DND-41 (cell line): Measurements from ENCODE around the gene ITPR2.

Experiments
- ATAC-seq: fragments of 200-7000 bp; cut with Tn5 transposase; 3 replicates; pipeline ENCODE4 v1.9.1; 2021; ENCODE audit warnings: low read depth; ENCODE audit not compliant: insufficient read depth
- DNase-seq: peaks from one replicate; pipeline ENCODE4 v3.0.0-alpha.2; 2020
- H2AFZ ChIP-seq: 2 replicates; pipeline ENCODE4 v1.6.0; 2012; ENCODE audit warnings: low read depth, low read length
- H3K27ac ChIP-seq: 2 replicates; pipeline ENCODE4 v1.5.1; 2012; ENCODE audit warnings: low read length, inconsistent platforms
- H3K27me3 ChIP-seq: fragments of 200-600 bp; sonication (generic); 2 replicates; pipeline ENCODE4 v1.6.0; 2012; ENCODE audit warnings: low read length, mild to moderate bottlenecking, inconsistent platforms; ENCODE audit not compliant: insufficient read depth, poor library complexity
- H3K36me3 ChIP-seq: 2 replicates; pipeline ENCODE4 v1.5.1; 2012; ENCODE audit warnings: low read length, inconsistent platforms; ENCODE audit not compliant: insufficient read depth
- H3K4me1 ChIP-seq: 2 replicates; pipeline ENCODE4 v1.5.1; 2012; ENCODE audit warnings: mild to moderate bottlenecking, low read length; ENCODE audit not compliant: insufficient read depth
- H3K4me2 ChIP-seq: 2 replicates; pipeline ENCODE4 v1.6.0; 2012; ENCODE audit warnings: mild to moderate bottlenecking, moderate library complexity, low read length, inconsistent platforms; ENCODE audit not compliant: insufficient read depth
- H3K4me3 ChIP-seq, 2 experiments: fragments of 200-600 bp in 1 of 2; shearing (Covaris generic) in 1 of 2; 2 replicates each; pipeline ENCODE4 v1.5.1; 2012 to 2016; ENCODE audit warnings: inconsistent platforms in 2 of 2, low read length in 2 of 2, mild to moderate bottlenecking in 2 of 2, low read depth in 1 of 2, moderate library complexity in 1 of 2
- H3K79me2 ChIP-seq: 2 replicates; pipeline ENCODE4 v1.6.0; 2012; ENCODE audit warnings: low read length, inconsistent platforms; ENCODE audit not compliant: insufficient read depth
- H3K9ac ChIP-seq: 2 replicates; pipeline ENCODE4 v1.6.0; 2012; ENCODE audit warnings: low read depth, mild to moderate bottlenecking, inconsistent platforms, low read length, moderate library complexity
- H3K9me3 ChIP-seq: 2 replicates; pipeline ENCODE4 v1.5.1; 2012; ENCODE audit warnings: low read length, moderate library complexity, mild to moderate bottlenecking, inconsistent platforms; ENCODE audit not compliant: insufficient read depth, severe bottlenecking
- H4K20me1 ChIP-seq: 2 replicates; pipeline ENCODE4 v1.6.0; 2012; ENCODE audit warnings: low read length; ENCODE audit not compliant: insufficient read depth
- EZH2 ChIP-seq: IDR thresholded peaks from 3 replicates; pipeline ENCODE4 v1.6.1; 2012; ENCODE audit warnings: borderline replicate concordance, low read depth, mild to moderate bottlenecking, moderate library complexity, low read length, inconsistent platforms; ENCODE audit not compliant: severe bottlenecking
- TF ChIP-seq, protein P1 (sequence below): IDR thresholded peaks from 2 replicates; pipeline ENCODE4 v1.5.1; 2012; ENCODE audit warnings: borderline replicate concordance, low read length, moderate library complexity, mild to moderate bottlenecking; ENCODE audit not compliant: poor library complexity, severe bottlenecking; ENCODE audit errors: extremely low read depth

ITPR2 gene

DNA sequence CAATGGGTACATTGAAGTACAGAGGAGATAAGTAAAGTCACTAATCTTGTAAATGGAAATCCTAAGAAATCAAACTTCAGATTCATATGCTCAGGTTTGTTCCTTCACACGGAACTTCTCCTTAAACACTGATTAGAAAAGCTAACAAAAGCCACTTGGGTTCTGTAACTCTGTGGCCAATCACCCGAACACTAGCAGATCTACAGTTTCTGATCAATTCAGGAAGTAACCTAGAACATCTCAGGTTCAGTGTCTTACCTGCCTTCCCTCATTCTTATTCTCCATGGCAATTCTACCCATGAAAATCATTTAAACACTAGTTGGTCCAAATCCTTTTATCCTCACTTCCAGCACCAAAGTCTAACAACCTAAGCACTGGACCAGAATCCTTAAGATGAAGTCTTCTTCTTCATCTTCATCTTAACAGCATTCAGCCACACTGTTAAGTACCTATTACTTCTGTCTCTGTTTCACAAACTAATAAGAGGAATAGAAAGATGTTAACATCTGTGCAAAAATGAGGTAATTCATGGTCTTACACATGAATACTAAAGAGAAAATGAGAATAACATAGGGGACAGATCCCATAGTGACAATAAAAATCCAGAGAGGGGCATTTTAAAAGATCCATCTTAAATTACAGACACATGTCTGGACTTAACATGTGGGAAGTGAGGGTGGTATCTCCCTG is 453.1 kb downstream of the ITPR2 start:
- no peaks in the 10 kb centered on the region for H4K20me1 ChIP-seq
- H3K36me3 ChIP-seq: peaks cover 20% of the 10 kb centered on the region; the same call in 1 of the 2 replicates
- H3K4me1 ChIP-seq: no peaks in the 10 kb centered on the region
- H3K9me3 ChIP-seq: no peaks in the 10 kb centered on the region
- no peak overlapping the region for H3K9ac ChIP-seq
- H3K4me2 ChIP-seq: no peak overlapping the region
- no peak for DNase-seq
- H3K4me3 ChIP-seq: no peak overlapping the region
- H2AFZ ChIP-seq: no peak overlapping the region
- no peak overlapping the region for H3K27ac ChIP-seq
- no peak for TF ChIP-seq EZH2
- TF ChIP-seq, protein P1, sequence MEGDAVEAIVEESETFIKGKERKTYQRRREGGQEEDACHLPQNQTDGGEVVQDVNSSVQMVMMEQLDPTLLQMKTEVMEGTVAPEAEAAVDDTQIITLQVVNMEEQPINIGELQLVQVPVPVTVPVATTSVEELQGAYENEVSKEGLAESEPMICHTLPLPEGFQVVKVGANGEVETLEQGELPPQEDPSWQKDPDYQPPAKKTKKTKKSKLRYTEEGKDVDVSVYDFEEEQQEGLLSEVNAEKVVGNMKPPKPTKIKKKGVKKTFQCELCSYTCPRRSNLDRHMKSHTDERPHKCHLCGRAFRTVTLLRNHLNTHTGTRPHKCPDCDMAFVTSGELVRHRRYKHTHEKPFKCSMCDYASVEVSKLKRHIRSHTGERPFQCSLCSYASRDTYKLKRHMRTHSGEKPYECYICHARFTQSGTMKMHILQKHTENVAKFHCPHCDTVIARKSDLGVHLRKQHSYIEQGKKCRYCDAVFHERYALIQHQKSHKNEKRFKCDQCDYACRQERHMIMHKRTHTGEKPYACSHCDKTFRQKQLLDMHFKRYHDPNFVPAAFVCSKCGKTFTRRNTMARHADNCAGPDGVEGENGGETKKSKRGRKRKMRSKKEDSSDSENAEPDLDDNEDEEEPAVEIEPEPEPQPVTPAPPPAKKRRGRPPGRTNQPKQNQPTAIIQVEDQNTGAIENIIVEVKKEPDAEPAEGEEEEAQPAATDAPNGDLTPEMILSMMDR: no peak
- H3K79me2 ChIP-seq: no peaks in the 10 kb centered on the region
- ATAC-seq: no peak
- no peaks in the 10 kb centered on the region for H3K27me3 ChIP-seq

DNA sequence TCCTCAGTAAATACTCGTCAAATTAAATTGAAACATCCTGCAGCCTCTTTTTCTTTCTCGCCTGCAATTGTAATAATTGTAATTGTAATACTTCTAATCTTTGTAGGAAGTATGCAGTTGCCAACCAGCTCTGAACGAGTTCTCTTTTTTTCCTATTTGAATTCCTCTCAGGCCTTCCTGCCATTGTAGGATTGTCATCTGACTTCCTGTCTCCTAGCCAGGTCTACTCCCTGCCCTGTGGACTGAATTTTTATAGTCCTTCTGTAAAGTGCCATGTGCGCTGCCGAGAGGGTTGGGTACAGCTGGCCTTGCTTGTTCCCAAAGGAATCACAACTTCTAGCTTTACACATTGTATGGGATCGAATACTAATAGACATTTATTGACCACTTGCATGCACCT is 454.3 kb downstream of the ITPR2 start:
- Histone ChIP-seq H3K4me2 (no peak overlapping the region), H3K79me2 (no peaks in the 10 kb centered on the region), H3K9ac (no peak overlapping the region), H4K20me1 (no peaks in the 10 kb centered on the region), H3K9me3 (no peaks in the 10 kb centered on the region), H3K36me3 (peaks cover 12% of the 10 kb centered on the region; the same call in 1 of the 2 replicates), H2AFZ (no peak overlapping the region), H3K27me3 (no peaks in the 10 kb centered on the region), H3K4me3 (no peak overlapping the region), H3K4me1 (no peaks in the 10 kb centered on the region), H3K27ac (no peak overlapping the region)
- DNase-seq: no peak
- TF ChIP-seq, protein P1: no peak
- no peak for TF ChIP-seq EZH2
- ATAC-seq: no peak

DNA sequence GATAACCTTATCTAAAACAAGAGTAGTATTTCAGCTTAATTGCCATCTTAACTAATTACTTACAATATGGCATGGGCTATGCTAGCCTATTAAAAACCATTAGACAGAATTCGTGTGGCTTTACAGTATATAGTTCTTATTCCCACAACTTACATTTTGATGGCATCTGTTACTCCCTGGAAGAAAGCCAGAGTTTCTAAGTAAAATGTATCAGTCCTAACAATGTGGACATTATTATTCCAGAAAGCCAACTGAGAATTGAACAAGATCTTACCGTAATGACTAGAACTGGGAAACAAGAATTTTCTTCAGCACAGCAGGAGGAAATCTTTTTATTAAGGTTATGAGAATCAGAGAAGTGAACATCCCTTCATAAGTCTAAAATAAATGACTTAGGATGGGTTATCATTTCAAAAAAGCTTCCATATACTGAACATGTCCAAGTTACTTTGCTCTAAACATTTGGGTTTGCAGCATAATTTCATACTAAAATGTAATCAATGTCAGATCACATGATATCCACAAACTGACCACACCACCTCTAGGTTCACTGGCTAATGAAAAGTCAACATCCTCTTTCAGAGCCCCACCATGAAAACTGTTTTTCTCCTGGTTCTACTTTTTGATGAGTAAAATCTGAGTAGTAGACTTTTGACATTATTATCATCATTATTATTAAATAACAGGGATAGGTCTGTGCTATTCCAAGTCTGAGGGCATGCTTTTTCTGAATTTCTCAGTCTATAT is 457.9 kb downstream of the ITPR2 start:
- Histone ChIP-seq H3K4me2 (no peak overlapping the region), H3K79me2 (no peaks in the 10 kb centered on the region), H3K27me3 (no peaks in the 10 kb centered on the region), H3K36me3 (peaks cover 14% of the 10 kb centered on the region; the same call in 1 of the 2 replicates), H2AFZ (no peak overlapping the region), H4K20me1 (no peaks in the 10 kb centered on the region), H3K4me3 (no peak overlapping the region), H3K9ac (no peak overlapping the region), H3K27ac (no peak overlapping the region), H3K4me1 (no peaks in the 10 kb centered on the region), H3K9me3 (no peaks in the 10 kb centered on the region)
- TF ChIP-seq, protein P1: no peak
- TF ChIP-seq EZH2: no peak
- DNase-seq (no peak), ATAC-seq (no peak)
